SK-N-SH treated with all-trans-retinoic acid at 6 μM for 48 hours (cell line): Measurements from ENCODE around the gene RPRD2.
"Not testable (repeated sequence)": the region's sequence is repeated elsewhere in the genome, so short reads cannot be mapped to it uniquely, and the experiment has no call there.

ENCODE experiments used
- ATAC-seq: fragments of 200-7000 bp; cut with Tn5 transposase; 3 replicates; pipeline ENCODE4 v1.9.1; 2020; ENCODE audit warnings: mild to moderate bottlenecking, moderate library complexity
- ARNTL ChIP-seq: fragments of 450-650 bp; formaldehyde crosslinking; IDR thresholded peaks from 2 replicates; pipeline ENCODE4 v1.5.0; 2020; ENCODE audit warnings: low read depth, mild to moderate bottlenecking, moderate library complexity, borderline replicate concordance
- BACH2 ChIP-seq: fragments of 250-450 bp; sonication (Bioruptor Pico); IDR thresholded peaks from 2 replicates; pipeline ENCODE4 v1.9.0; 2021; ENCODE audit warnings: mild to moderate bottlenecking, borderline replicate concordance
- CREB5 ChIP-seq: fragments of 250-450 bp; sonication (Bioruptor Pico); IDR thresholded peaks from 2 replicates; pipeline ENCODE4 v1.5.1; 2020; ENCODE audit warnings: low read depth, mild to moderate bottlenecking, moderate library complexity
- CSDC2 ChIP-seq: fragments of 250-450 bp; sonication (Bioruptor Pico); IDR thresholded peaks from 2 replicates; pipeline ENCODE4 v1.5.0; 2020; ENCODE audit warnings: mild to moderate bottlenecking, moderate library complexity
- CSRNP3 ChIP-seq: fragments of 250-450 bp; sonication (Bioruptor Pico); IDR thresholded peaks from 2 replicates; pipeline ENCODE4 v1.5.1; 2021; ENCODE audit warnings: mild to moderate bottlenecking, moderate library complexity
- ESRRG ChIP-seq: fragments of 250-450 bp; sonication (Bioruptor Pico); IDR thresholded peaks from 2 replicates; pipeline ENCODE4 v1.6.1; 2021; ENCODE audit warnings: mild to moderate bottlenecking
- GLIS3 ChIP-seq: fragments of 250-450 bp; sonication (Bioruptor Pico); IDR thresholded peaks from 2 replicates; pipeline ENCODE4 v1.5.0; 2020; ENCODE audit warnings: mild to moderate bottlenecking, moderate library complexity
- ISL1 ChIP-seq: fragments of 250-450 bp; sonication (Bioruptor Pico); IDR thresholded peaks from 2 replicates; pipeline ENCODE4 v2.1.2; 2022; ENCODE audit warnings: mild to moderate bottlenecking, moderate library complexity
- OSR1 ChIP-seq: fragments of 250-450 bp; sonication (Bioruptor Pico); IDR thresholded peaks from 2 replicates; pipeline ENCODE4 v1.8.0; 2022; ENCODE audit warnings: moderate library complexity, mild to moderate bottlenecking, inconsistent platforms
- POU6F1 ChIP-seq: fragments of 250-450 bp; sonication (Bioruptor Pico); IDR thresholded peaks from 2 replicates; pipeline ENCODE4 v1.8.0; 2021; ENCODE audit warnings: low read depth, mild to moderate bottlenecking, moderate library complexity, borderline replicate concordance
- PPARA ChIP-seq: fragments of 250-450 bp; sonication (Bioruptor Pico); IDR thresholded peaks from 2 replicates; pipeline ENCODE4 v1.5.0; 2020; ENCODE audit warnings: mild to moderate bottlenecking, borderline replicate concordance
- RARB ChIP-seq: fragments of 250-450 bp; sonication (Bioruptor Pico); IDR thresholded peaks from 2 replicates; pipeline ENCODE4 v1.8.0; 2021; ENCODE audit warnings: mild to moderate bottlenecking, moderate library complexity
- TCF4 ChIP-seq: fragments of 250-450 bp; sonication (Bioruptor Pico); IDR thresholded peaks from 2 replicates; pipeline ENCODE4 v1.8.0; 2021; ENCODE audit warnings: mild to moderate bottlenecking, moderate library complexity, borderline replicate concordance
- TOX ChIP-seq: fragments of 250-450 bp; sonication (Bioruptor Pico); IDR thresholded peaks from 2 replicates; pipeline ENCODE4 v1.8.0; 2021; ENCODE audit warnings: mild to moderate bottlenecking, moderate library complexity, borderline replicate concordance
- ZC3H10 ChIP-seq: fragments of 250-450 bp; sonication (Bioruptor Pico); IDR thresholded peaks from 2 replicates; pipeline ENCODE4 v1.5.1; 2021; ENCODE audit warnings: mild to moderate bottlenecking, moderate library complexity
- ZFP3 ChIP-seq: fragments of 250-450 bp; sonication (Bioruptor Pico); IDR thresholded peaks from 2 replicates; pipeline ENCODE4 v1.5.0; 2020; ENCODE audit warnings: mild to moderate bottlenecking, moderate library complexity
- ZFP30 ChIP-seq: fragments of 450-650 bp; formaldehyde crosslinking; IDR thresholded peaks from 2 replicates; pipeline ENCODE4 v1.5.0; 2022; ENCODE audit warnings: mild to moderate bottlenecking, moderate library complexity
- ZNF565 ChIP-seq: fragments of 450-650 bp; formaldehyde crosslinking; conservative IDR thresholded peaks from 2 replicates; pipeline ENCODE4 v1.5.0; 2020; ENCODE audit warnings: low read depth, mild to moderate bottlenecking, moderate library complexity
- ZNF8 ChIP-seq: fragments of 450-650 bp; formaldehyde crosslinking; IDR thresholded peaks from 2 replicates; pipeline ENCODE4 v1.5.0; 2020; ENCODE audit warnings: mild to moderate bottlenecking, moderate library complexity
- TF ChIP-seq, protein P1 (sequence below): fragments of 250-450 bp; sonication (Bioruptor Pico); IDR thresholded peaks from 2 replicates; pipeline ENCODE4 v1.8.0; 2020; ENCODE audit warnings: mild to moderate bottlenecking, moderate library complexity, borderline replicate concordance
- TF ChIP-seq, protein P2 (sequence below): fragments of 250-450 bp; sonication (Bioruptor Pico); IDR thresholded peaks from 2 replicates; pipeline ENCODE4 v1.5.0; 2020; ENCODE audit warnings: mild to moderate bottlenecking, moderate library complexity

The RPRD2 gene

DNA sequence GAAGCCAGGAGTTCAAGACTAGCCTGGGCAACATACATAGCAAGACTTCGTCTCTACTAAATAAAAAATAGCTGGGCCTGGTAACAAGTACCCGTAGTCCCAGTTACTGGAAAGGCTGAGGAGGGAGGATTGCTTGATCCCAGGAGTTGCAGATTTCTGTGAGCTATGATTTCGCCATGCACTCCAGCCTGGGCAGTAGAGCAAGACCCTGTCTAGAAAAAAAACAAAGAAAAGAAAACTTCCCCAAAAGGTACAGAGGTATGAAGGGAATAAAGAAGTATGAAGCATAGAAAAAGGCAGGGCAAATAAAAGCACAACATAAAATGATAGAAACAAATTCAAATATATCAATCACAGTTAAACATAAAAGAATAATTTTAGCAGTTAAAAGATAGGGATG is 28.7 kb downstream of the RPRD2 start:
- ATAC-seq: no peak
- TF ChIP-seq ZFP30 (no peak), POU6F1 (CRISPR knock-in tag) (no peak), ZC3H10 (CRISPR knock-in tag) (no peak), GLIS3 (CRISPR knock-in tag) (no peak), BACH2 (CRISPR knock-in tag) (no peak), ARNTL (CRISPR knock-in tag) (no peak), CSDC2 (CRISPR knock-in tag) (no peak), ZFP3 (CRISPR knock-in tag) (no peak), ZNF565 (CRISPR knock-in tag) (no peak), CREB5 (CRISPR knock-in tag) (no peak), ESRRG (CRISPR knock-in tag) (no peak), PPARA (CRISPR knock-in tag) (no peak), TOX (no peak), RARB (no peak), OSR1 (CRISPR knock-in tag) (no peak), ZNF8 (no peak)
- TF ChIP-seq, protein P1, sequence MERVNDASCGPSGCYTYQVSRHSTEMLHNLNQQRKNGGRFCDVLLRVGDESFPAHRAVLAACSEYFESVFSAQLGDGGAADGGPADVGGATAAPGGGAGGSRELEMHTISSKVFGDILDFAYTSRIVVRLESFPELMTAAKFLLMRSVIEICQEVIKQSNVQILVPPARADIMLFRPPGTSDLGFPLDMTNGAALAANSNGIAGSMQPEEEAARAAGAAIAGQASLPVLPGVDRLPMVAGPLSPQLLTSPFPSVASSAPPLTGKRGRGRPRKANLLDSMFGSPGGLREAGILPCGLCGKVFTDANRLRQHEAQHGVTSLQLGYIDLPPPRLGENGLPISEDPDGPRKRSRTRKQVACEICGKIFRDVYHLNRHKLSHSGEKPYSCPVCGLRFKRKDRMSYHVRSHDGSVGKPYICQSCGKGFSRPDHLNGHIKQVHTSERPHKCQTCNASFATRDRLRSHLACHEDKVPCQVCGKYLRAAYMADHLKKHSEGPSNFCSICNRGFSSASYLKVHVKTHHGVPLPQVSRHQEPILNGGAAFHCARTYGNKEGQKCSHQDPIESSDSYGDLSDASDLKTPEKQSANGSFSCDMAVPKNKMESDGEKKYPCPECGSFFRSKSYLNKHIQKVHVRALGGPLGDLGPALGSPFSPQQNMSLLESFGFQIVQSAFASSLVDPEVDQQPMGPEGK (CRISPR knock-in tag): no peak
- TF ChIP-seq, protein P2, sequence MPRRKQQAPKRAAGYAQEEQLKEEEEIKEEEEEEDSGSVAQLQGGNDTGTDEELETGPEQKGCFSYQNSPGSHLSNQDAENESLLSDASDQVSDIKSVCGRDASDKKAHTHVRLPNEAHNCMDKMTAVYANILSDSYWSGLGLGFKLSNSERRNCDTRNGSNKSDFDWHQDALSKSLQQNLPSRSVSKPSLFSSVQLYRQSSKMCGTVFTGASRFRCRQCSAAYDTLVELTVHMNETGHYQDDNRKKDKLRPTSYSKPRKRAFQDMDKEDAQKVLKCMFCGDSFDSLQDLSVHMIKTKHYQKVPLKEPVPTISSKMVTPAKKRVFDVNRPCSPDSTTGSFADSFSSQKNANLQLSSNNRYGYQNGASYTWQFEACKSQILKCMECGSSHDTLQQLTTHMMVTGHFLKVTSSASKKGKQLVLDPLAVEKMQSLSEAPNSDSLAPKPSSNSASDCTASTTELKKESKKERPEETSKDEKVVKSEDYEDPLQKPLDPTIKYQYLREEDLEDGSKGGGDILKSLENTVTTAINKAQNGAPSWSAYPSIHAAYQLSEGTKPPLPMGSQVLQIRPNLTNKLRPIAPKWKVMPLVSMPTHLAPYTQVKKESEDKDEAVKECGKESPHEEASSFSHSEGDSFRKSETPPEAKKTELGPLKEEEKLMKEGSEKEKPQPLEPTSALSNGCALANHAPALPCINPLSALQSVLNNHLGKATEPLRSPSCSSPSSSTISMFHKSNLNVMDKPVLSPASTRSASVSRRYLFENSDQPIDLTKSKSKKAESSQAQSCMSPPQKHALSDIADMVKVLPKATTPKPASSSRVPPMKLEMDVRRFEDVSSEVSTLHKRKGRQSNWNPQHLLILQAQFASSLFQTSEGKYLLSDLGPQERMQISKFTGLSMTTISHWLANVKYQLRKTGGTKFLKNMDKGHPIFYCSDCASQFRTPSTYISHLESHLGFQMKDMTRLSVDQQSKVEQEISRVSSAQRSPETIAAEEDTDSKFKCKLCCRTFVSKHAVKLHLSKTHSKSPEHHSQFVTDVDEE (CRISPR knock-in tag): no peak

GRCh38 chr1:150395115-150395514 is 31.2 kb downstream of the RPRD2 start:
- not testable (repeated sequence) for ATAC-seq

DNA sequence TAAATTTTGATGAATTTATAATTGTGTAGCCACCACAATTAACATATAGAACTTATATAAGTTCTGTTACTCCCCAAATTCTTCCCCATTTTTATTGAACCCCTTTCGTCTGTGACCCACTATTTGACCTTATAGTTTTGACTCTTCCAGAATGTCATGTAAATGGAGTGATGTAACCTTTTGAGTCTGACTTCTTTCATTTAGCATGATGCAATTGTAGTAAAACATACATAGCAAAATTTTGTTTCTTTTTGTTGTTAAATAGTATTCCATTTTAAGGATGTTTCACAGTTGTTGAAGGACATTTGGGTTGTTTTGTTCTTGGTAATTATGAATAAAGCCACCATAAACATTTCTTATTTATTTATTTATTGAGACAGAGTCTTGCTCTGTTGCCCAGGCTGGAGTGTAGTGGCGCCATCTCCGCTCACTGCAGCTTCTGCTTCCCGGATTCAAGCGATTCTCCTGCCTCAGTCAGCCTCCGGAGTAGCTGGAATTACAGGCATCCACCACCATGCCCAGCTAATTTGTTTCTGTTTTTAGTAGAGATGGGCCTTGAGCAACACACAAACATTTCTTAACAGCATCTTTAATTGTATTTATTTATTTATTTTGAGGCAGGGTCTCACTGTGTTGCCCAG is 33.6 kb downstream of the RPRD2 start:
- ATAC-seq: no peak
- TF ChIP-seq, protein P1 (CRISPR knock-in tag): no peak

- no peak for ATAC-seq
- TF ChIP-seq TCF4 (CRISPR knock-in tag): no peak
- TF ChIP-seq TOX: no peak
- no peak for TF ChIP-seq PPARA (CRISPR knock-in tag)
- TF ChIP-seq ZFP30: no peak
- TF ChIP-seq OSR1 (CRISPR knock-in tag): no peak
- TF ChIP-seq ISL1 (CRISPR knock-in tag): no peak
- no peak for TF ChIP-seq CSDC2 (CRISPR knock-in tag)
- no peak for TF ChIP-seq CSRNP3
These were observed 40.5 kb downstream of the RPRD2 start for GRCh38 chr1:150404465-150404864.
